Measurements from ENCODE around the gene LYAR. TPM values are rescaled to one million over a fixed set of nuclear protein-coding genes. Genes with fewer than 3 reads are reported as not detected.

The LYAR gene
- total RNA-seq: 18.2 and 18.9 TPM in 2 replicates

DNA sequence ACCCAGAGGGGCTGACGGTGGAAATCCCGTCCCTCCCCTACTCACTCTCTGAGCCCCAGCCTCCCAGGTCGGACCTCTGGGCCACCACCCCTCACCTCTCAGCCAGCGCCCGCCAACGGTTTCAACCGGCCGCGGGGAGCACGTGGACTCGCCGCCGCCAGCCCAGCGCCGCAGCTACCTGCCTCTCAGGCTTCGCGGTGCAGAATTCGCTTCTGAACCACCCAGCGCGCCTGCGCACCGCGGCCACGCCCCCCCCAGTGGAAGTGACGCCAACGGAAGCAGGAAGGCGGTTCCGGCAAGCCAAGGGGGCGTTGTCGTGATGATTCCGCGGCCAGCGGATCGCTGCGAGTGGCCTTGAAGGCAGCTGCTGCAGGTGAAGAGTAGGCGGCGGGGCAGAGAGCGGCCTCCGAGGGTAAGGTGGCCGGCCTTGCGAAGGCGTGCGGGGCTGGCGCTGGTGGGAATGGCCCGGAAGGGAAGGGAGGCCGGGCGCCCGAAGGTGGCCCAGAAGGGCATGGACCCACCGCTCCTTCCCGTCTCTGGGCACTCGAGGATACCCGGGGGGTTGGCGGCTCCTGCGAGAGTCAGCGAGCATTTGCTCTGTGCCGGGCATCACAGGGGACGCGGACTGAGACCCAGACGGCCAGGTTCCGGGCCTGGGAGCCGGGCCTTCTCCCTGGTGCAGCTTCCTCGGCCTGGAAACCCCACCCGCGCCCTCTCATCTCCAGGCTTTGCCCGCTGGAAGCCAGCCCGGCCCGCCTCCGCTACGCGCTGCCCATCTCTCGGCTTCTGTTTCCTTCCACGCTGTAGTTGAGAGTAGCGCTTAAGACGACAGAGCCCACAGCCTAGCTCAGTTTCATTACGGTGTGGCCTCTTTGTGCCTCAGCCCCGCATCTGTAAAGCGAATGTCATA, at the start of gene LYAR, which contains the start of gene ZBTB49:
Gene LYAR (minus strand): TSS at position 214 of the 910 bp plus-strand sequence. CDS start 6,412 bp downstream, outside the sequence.
Gene ZBTB49 (plus strand): TSS at position 311 of the 910 bp plus-strand sequence. CDS start 9,695 bp downstream, outside the sequence.
- peak; percentile 94 for DNase-seq

GRCh38 chr4:4339504-4340085, 49.6 kb upstream of the LYAR start:
- DNase-seq: no peak

DNA sequence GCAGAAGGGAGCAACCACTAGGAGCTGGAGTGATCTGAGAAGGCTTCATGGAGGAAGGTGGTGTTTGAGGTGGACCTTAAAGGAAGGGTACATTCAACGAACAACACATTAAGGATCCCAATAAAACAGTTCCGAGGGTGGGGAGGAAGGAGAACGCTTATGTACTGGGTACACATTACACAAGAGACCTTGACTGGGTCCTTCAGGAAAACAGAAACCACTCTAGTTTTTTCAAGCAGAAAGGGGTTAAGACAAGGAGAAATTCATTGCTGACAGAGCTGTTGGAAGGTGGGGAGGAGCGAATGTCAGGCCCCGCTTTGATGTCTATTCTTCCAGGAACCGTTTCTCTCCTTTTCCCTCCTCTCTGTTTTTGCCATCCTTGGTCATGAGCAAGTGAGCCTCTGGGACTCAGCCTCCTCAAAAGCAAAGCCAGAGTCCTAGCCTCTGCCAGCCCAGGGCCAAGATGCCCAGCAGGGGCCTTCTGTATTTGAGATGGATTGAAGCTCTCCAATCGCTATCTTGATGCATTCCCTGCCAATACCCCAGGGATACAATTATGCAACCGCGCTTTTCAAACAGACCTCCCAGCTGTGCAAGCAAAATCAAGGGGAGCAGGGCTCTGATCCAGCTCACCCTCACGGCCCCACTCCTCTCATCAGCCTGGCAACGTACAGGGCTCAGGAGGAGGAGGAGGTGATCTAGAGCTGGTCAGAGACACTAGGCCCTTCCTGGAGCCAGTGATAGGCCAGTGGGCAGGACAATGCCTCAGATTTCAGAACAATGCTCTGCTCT, 48.5 kb upstream of the LYAR start:
- no peak for DNase-seq

DNA sequence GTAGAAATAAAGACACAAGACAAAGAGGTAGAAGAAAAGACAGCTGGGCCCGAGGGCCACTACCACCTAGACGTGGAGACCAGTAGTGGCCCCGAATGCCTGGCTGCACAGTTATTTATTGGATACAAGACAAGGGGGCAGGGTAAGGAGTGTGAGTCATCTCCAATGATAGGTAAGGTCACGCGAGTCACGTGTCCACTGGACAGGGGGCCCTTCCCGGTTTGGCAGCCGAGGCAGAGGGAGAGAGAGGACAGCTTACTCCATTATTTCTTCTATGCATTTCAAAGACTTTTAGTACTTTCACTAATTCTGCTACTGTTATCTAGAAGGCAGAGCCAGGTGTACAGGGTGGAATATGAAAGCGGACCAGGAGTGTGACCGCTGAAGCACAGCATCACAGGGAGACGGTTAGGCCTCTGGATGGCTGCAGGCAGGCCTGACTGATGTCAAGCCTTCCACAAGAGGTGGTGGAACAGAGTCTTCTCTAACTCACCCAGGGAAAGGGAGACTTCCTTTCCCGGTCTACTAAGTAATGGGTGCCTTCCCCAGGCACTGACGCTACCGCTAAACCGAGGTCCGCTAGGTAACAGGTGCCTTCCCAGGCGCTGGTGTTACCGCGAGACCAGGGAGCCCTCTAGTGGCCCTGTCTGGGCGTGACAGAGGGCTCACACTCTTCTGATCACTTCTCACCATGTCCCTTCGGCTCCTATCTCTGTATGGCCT, 45.0 kb upstream of the LYAR start:
- DNase-seq: peak; percentile 76

GRCh38 chr4:4333265-4333706, 43.3 kb upstream of the LYAR start:
- no peak for DNase-seq

GRCh38 chr4:4332529-4332928, 42.6 kb upstream of the LYAR start:
- no peak for DNase-seq

DNA sequence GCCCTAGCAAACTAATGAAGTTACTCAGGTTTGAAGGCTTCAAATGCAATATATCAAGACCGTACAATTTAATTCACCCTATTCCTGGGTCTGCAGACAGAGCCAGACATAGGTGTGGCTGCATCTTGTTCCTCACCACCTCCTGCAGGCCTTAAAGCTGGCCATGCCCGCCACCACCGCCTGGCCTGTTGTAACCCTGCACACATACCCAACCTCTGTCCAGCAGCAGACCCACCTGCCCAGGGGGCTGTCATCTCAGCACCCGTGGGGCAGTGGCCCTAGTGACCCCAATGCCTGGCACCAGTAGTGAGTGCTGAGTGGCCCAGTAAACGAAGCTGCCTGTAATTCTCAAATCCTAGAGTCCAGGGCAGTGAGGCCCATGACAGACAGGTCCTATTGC, 40.8 kb upstream of the LYAR start:
- DNase-seq: no peak

DNA sequence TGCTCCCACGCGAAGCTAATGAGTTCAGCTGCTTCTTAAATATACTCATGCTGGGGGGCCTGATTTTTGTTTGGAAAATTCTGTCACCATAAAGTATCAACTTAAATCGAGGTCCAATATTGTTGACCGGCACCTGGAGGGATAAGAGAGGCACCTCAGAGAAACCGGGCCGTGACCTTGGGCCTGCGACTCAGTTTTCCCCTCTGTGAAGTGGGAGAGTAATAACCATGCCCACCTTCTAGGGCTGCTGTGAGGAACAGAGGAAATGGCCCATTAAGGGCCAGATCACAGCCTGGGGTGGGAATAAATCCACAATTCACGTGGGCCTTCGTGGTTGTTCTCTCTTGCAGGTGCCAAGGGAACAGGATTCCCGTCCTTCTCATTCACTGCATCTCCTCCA, 39.5 kb upstream of the LYAR start:
- DNase-seq: no peak

DNA sequence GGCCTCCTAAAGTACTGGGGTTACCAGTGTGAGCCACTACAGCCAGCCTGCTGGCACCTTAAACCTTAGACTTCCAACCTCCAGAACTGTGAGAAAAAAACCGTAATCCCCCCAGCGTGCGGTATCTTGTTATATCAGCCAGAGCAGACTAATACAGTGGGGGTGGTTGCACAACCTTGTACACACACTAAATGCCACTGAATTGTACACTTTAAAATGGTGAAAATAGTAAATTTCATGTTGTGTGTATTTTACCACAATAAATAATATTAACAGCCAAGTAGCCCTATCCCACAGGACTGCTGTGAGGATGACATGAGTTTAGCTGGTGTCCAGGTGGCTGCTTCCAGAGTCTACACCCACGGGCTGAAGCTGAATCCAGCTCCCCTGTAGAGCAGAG, 38.9 kb upstream of the LYAR start:
- no peak for DNase-seq

GRCh38 chr4:4328206-4328605, 38.3 kb upstream of the LYAR start:
- DNase-seq: no peak

GRCh38 chr4:4327652-4328121, 37.7 kb upstream of the LYAR start:
- peak; percentile 73 for DNase-seq

GRCh38 chr4:4326166-4326565, 36.2 kb upstream of the LYAR start:
- no peak for DNase-seq

DNA sequence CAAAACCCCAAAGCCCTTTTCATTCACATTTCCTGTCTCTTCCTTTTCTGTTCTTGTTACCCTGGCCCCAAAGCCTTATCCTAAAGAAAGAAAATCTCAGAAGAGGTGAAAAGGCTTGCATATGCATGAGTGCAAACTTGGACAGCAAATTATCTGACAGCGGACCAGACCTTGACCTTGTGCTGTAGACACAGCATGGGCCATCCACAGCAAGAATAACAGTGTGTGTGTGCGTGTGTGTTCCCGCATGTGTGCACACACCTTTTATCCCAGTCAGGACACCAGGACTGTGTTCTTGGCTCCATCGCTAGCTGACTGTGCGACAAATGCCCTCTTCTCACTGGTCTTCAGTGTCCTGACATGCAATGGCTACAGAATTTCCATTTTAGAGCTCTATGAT, 35.4 kb upstream of the LYAR start:
- DNase-seq: no peak

- DNase-seq: peak; percentile 60
These were observed 34.0 kb upstream of the LYAR start for GRCh38 chr4:4323705-4324534.

DNA sequence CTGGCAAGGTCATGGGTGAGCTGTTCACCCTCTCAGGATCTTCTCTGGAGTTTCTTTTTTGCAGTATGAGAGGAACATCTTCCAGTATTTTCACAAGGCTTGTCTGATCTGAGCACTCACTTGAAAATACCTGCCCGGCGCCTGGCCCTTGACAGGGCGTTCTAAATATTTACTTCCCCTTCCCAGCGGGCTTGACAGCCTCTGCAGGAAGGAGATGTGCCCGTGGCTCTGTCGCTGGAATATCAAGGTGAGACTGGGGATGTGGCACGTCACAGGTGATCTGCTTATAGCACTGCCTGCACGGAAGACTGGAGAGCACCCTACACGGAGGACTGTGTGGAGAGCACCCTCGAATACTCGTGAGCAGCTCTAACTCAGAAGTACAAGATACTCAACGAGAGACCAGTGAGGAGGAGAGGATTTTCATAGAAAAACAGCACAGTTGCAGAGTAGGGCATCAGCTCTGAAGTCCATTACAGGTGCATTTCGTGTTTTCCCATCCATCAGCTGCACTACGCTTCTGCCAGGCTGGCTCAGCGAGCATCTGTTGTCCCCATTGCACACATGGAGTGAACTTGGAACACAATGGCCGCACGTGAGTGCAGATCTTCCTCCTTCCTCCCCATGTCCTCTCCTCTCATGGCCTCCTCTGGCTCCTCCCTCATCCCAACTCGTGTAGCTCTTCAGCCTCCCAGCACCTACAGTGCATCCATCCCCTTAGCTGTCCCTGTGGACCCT, 32.2 kb upstream of the LYAR start:
- DNase-seq: no peak

DNA sequence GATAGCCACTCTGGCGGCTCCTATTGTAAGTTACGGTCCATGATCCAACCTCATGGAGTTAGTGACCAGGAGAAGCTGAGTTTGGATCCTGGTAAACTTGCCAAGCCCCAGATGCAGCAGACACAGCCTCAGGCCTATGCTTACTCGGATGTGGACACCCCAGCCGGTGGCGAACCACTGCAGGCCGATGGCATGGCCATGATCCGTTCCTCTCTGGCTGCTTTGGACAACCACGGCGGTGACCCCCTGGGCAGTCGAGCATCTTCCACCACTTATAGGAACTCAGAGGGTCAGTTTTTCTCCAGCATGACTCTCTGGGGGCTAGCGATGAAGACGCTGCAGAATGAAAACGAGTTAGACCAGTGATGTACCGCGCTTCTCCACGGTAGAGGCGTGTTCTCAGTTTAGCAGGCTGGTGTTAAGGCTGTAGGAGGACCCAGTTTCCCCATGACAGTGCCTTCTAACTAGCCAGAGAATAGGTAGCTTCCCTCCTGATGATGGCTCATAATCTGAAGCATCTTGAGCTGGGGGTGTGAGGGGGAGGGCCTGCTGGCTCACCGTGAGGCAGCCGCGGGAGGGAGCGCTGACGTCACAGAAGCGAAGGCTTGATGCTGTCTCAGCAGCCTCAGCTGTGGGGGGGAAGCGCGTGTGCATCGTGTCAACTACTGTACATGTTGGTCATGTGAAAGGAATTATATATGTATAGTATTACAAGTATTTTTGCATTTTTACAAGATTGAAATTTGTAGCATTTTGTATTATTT, 31.2 kb upstream of the LYAR start:
- no peak for DNase-seq

GRCh38 chr4:4320528-4320927, 30.6 kb upstream of the LYAR start:
- no peak for DNase-seq

DNA sequence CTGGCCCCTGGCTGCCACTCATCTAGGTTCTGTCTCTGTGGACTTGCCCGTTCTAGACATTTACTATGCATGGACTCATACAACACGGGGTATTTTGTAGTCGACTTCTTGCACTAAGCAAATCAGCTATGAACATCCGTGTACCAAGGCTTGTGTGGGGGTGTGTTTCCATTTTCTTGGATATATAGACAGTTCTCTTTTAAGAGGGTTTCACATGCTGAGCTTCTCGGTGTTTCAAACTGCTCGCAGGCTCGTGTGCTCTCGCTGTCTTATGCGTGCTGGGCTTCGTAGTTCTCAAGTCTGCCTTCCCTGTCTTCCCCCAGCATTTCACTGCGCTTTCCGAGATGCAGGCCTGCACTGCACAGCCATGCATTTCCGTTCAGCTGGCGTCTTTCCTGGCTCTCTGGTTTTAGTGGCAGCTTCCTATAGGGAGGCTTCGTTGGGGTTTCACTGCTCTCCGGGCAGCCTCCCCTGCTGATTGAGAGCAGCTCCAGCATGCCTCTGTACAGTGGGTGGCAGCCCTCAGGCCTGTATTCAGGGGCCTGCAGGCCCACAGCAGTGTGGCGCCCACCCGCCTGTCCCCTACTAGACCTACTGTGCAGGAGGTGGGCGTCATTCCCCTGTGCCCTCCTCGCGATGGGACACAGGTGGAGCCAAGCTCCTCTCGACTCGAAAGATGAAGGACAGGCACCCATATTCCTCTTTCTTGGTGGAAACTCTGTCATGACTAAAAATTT, 27.7 kb upstream of the LYAR start:
- DNase-seq: no peak

DNA sequence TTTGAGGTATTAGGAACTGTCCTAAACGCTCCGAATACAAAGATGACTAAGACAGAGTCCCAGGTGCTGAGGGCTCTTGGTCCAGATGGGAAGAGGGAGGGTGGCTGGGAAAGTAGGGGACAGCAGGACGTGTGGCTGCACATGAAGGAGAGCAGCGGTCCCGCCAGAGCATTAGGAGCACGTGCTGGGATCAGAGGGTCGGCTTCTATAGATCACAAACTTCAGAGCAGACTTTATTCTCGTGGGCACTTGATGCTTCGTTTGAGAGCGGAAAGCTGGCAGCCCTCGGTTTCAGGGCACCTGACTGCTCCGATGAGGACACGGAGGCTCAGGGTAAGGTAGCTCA, 26.2 kb upstream of the LYAR start:
- no peak for DNase-seq
